ENCODE measurements around the gene PDCD10. TPM values are rescaled to one million over a fixed set of nuclear protein-coding genes. Genes with fewer than 3 reads are reported as not detected.
A peak's percentile ranks its signal among the peaks of the same experiment; 100 is the strongest.

The PDCD10 gene
- total and polyA plus RNA-seq, 4 donors, result 26.7 to 113 (median 51.5) TPM

- Histone ChIP-seq H3K27me3 (ENCODE audit: control insufficient read depth in 3 of 3, insufficient read depth in 3 of 3, low read length in 2 of 3) (no peaks in the 10 kb centered on the region), H3K9ac (ENCODE audit: insufficient read depth in 1 of 2, low read length in 2 of 2) (peak within 1 kb of the TSS; percentile 29 to 97), H3K27ac (ENCODE audit: low read depth in 1 of 2, low read length in 1 of 2) (peak within 1 kb of the TSS; percentile 91 to 95), H3K4me1 (ENCODE audit: control insufficient read depth in 5 of 5, insufficient read depth in 5 of 5, low read length in 5 of 5) (peaks cover 0 to 23% (median 0%) of the 10 kb centered on the region in 5 donors), H3K36me3 (ENCODE audit: control insufficient read depth in 4 of 4, insufficient read depth in 4 of 4, low read length in 4 of 4) (peaks cover 0 to 3% (median 0%) of the 10 kb centered on the region in 4 donors), H3K9me3 (ENCODE audit: control insufficient read depth in 4 of 4, insufficient read depth in 3 of 4, low read length in 3 of 4) (no peaks in the 10 kb centered on the region), H3K4me3 (peak within 1 kb of the TSS; percentile 73)
- ATAC-seq (ENCODE audit: insufficient read depth, low FRiP score) (peak; percentile 85), DNase-seq (peak; percentile 90 to 95 (median 91))
- TF ChIP-seq, protein P1, sequence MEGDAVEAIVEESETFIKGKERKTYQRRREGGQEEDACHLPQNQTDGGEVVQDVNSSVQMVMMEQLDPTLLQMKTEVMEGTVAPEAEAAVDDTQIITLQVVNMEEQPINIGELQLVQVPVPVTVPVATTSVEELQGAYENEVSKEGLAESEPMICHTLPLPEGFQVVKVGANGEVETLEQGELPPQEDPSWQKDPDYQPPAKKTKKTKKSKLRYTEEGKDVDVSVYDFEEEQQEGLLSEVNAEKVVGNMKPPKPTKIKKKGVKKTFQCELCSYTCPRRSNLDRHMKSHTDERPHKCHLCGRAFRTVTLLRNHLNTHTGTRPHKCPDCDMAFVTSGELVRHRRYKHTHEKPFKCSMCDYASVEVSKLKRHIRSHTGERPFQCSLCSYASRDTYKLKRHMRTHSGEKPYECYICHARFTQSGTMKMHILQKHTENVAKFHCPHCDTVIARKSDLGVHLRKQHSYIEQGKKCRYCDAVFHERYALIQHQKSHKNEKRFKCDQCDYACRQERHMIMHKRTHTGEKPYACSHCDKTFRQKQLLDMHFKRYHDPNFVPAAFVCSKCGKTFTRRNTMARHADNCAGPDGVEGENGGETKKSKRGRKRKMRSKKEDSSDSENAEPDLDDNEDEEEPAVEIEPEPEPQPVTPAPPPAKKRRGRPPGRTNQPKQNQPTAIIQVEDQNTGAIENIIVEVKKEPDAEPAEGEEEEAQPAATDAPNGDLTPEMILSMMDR (IDR thresholded peaks at IDR 0.05; ENCODE audit: control extremely low read depth, extremely low read depth), result no peak
- 0% methylated on average over 36 to 37 of the region's 37 CpGs for WGBS, 2 donors
These were observed 794 bp upstream of the PDCD10 start, which contains the start of gene SERPINI1 for GRCh38 chr3:167735233-167736138. Gene SERPINI1 (plus strand): TSS chr3:167735721. CDS start chr3:167789129, 53,408 bp downstream.

DNA sequence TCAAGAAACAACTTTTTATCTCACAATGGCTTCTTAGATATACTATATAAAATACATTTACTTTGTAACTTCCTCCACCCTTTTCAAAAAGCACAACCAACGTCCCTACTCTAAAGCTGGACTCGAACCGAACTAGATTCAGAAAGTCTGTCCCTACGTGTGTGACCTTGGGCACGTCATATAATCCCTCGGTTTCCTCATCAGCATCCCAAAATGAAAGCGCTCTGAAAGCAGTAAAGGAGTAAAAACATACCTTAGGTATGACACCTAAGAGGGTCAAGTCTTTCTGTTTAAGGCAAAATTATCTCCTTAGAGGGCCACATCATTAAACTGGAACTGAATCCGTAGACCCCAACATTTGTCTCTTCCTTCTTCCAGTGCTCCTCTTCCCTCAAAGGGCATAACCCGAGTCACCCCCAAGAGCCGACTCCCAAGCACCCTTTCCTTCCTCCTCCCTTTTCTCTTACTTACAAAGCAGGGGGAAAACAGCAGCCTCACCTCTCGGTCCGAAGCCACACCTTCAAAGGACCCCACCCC, 663 bp downstream of the PDCD10 start:
- H3K36me3 ChIP-seq (ENCODE audit: control insufficient read depth in 4 of 4, insufficient read depth in 4 of 4, low read length in 4 of 4), result peaks cover 0 to 3% (median 0%) of the 10 kb centered on the region in 4 donors
- ATAC-seq (ENCODE audit: insufficient read depth, low FRiP score) (no peak), DNase-seq (peak in 1 of 3 donors; percentile 21)
- H3K27me3 ChIP-seq (ENCODE audit: control insufficient read depth in 3 of 3, insufficient read depth in 3 of 3, low read length in 2 of 3), result no peaks in the 10 kb centered on the region
- no peaks in the 10 kb centered on the region for H3K9me3 ChIP-seq (ENCODE audit: control insufficient read depth in 4 of 4, insufficient read depth in 3 of 4, low read length in 3 of 4)
- H3K27ac ChIP-seq (ENCODE audit: low read depth in 1 of 2, low read length in 1 of 2), result peak overlapping the region; percentile 91 to 95
- peak overlapping the region; percentile 73 for H3K4me3 ChIP-seq
- WGBS, 2 donors, result 1% methylated on average over 12 of the region's 12 CpGs
- TF ChIP-seq, protein P1 (IDR thresholded peaks at IDR 0.05; ENCODE audit: control extremely low read depth, extremely low read depth), result no peak
- peak overlapping the region; percentile 29 to 97 for H3K9ac ChIP-seq (ENCODE audit: insufficient read depth in 1 of 2, low read length in 2 of 2)
- peaks cover 0 to 29% (median 2%) of the 10 kb centered on the region in 5 donors for H3K4me1 ChIP-seq (ENCODE audit: control insufficient read depth in 5 of 5, insufficient read depth in 5 of 5, low read length in 5 of 5)

- no peak overlapping the region for H3K9ac ChIP-seq (ENCODE audit: insufficient read depth in 1 of 2, low read length in 2 of 2)
- WGBS, 2 donors, result 72 to 73% methylated on average over 7 of the region's 7 CpGs
- H3K4me3 ChIP-seq, result no peak overlapping the region
These were observed 2.2 kb downstream of the PDCD10 start for GRCh38 chr3:167732313-167733065.

More at GRCh38 chr3:167732313-167733065, 2.2 kb downstream of the PDCD10 start:
- ATAC-seq (ENCODE audit: insufficient read depth, low FRiP score) (no peak), DNase-seq (no peak)
- Histone ChIP-seq H3K9me3 (ENCODE audit: control insufficient read depth in 4 of 4, insufficient read depth in 3 of 4, low read length in 3 of 4) (no peaks in the 10 kb centered on the region), H3K4me1 (ENCODE audit: control insufficient read depth in 5 of 5, insufficient read depth in 5 of 5, low read length in 5 of 5) (peaks cover 0 to 32% (median 12%) of the 10 kb centered on the region in 5 donors), H3K27me3 (ENCODE audit: control insufficient read depth in 3 of 3, insufficient read depth in 3 of 3, low read length in 2 of 3) (no peaks in the 10 kb centered on the region), H3K36me3 (ENCODE audit: control insufficient read depth in 4 of 4, insufficient read depth in 4 of 4, low read length in 4 of 4) (peaks cover 0 to 3% (median 0%) of the 10 kb centered on the region in 4 donors), H3K27ac (ENCODE audit: low read depth in 1 of 2, low read length in 1 of 2) (no peak overlapping the region)
- TF ChIP-seq, protein P1 (IDR thresholded peaks at IDR 0.05; ENCODE audit: control extremely low read depth, extremely low read depth), result no peak

All from lung (tissue), 12 donors.